Osteocyte (in vitro differentiated cells): ENCODE results near the gene MRPL52. TPM values are rescaled to one million over a fixed set of nuclear protein-coding genes. Genes with fewer than 3 reads are reported as not detected.

Source experiments
- DNase-seq: peaks from one replicate; pipeline ENCODE4 v3.0.0; 2021; ENCODE audit warnings: mixed read lengths; ENCODE audit not compliant: unreplicated experiment; ENCODE audit errors: extremely low spot score
- H3K27ac Mint-ChIP-seq: one replicate; pipeline ENCODE4 v1.8.0; 2021; ENCODE audit warnings: mild to moderate bottlenecking, mixed read lengths; ENCODE audit not compliant: unreplicated experiment
- H3K27me3 Mint-ChIP-seq: one replicate; pipeline ENCODE4 v1.8.0; 2021; ENCODE audit warnings: mixed read lengths; ENCODE audit not compliant: unreplicated experiment
- H3K36me3 Mint-ChIP-seq: one replicate; pipeline ENCODE4 v1.8.0; 2021; ENCODE audit warnings: mixed read lengths; ENCODE audit not compliant: unreplicated experiment
- H3K4me1 Mint-ChIP-seq: one replicate; pipeline ENCODE4 v1.8.0; 2021; ENCODE audit warnings: mixed read lengths; ENCODE audit not compliant: unreplicated experiment
- H3K4me3 Mint-ChIP-seq: one replicate; pipeline ENCODE4 v1.8.0; 2021; ENCODE audit warnings: mild to moderate bottlenecking, moderate library complexity, mixed read lengths; ENCODE audit not compliant: unreplicated experiment
- H3K9me3 Mint-ChIP-seq: one replicate; pipeline ENCODE4 v1.8.0; 2021; ENCODE audit warnings: mixed read lengths; ENCODE audit not compliant: unreplicated experiment
- CTCF ChIP-seq: fragments of 200-600 bp; sonication (generic); IDR thresholded peaks from 2 replicates; pipeline ENCODE4 v1.5.0; 2021; ENCODE audit warnings: antibody characterized with exemption, mild to moderate bottlenecking, moderate library complexity
- total RNA-seq: library from RNA; stranded (reverse); gene quantifications from 2 replicates; pipeline ENCODE4 v1.2.1, GENCODE V29; 2021

Gene MRPL52
- total RNA-seq, 1 donor from 2014 or later = 74.7 TPM

- H3K4me1 Mint-ChIP-seq = peaks cover 60% of the 10 kb centered on the region
- no peak for TF ChIP-seq CTCF
- H3K4me3 Mint-ChIP-seq = no peak overlapping the region
- DNase-seq = no peak
- no peaks in the 10 kb centered on the region for H3K9me3 Mint-ChIP-seq
- H3K27me3 Mint-ChIP-seq = no peaks in the 10 kb centered on the region
- H3K27ac Mint-ChIP-seq = no peak overlapping the region
- peaks cover 53% of the 10 kb centered on the region for H3K36me3 Mint-ChIP-seq
Observed at GRCh38 chr14:22843123-22843925, 13.6 kb downstream of the MRPL52 start.

GRCh38 chr14:22844221-22845102 lies 14.8 kb downstream of the MRPL52 start:
- H3K4me1 Mint-ChIP-seq = peaks cover 60% of the 10 kb centered on the region
- no peak for TF ChIP-seq CTCF
- no peak for DNase-seq
- no peak overlapping the region for H3K4me3 Mint-ChIP-seq
- peak overlapping the region; percentile 81 for H3K27ac Mint-ChIP-seq
- no peaks in the 10 kb centered on the region for H3K27me3 Mint-ChIP-seq
- peaks cover 53% of the 10 kb centered on the region for H3K36me3 Mint-ChIP-seq
- no peaks in the 10 kb centered on the region for H3K9me3 Mint-ChIP-seq

GRCh38 chr14:22845103-22845394 lies 15.4 kb downstream of the MRPL52 start:
- no peaks in the 10 kb centered on the region for H3K27me3 Mint-ChIP-seq

GRCh38 chr14:22845821-22846625 lies 16.3 kb downstream of the MRPL52 start:
- H3K36me3 Mint-ChIP-seq = peaks cover 47% of the 10 kb centered on the region
- peak overlapping the region; percentile 14 for H3K4me3 Mint-ChIP-seq

More at GRCh38 chr14:22845103-22845394, 15.4 kb downstream of the MRPL52 start:
- Mint-ChIP-seq H3K4me1 (peaks cover 59% of the 10 kb centered on the region), H3K27ac (peak overlapping the region; percentile 81), H3K4me3 (no peak overlapping the region), H3K9me3 (no peaks in the 10 kb centered on the region), H3K36me3 (peaks cover 53% of the 10 kb centered on the region)
- DNase-seq = no peak
- no peak for TF ChIP-seq CTCF

More at GRCh38 chr14:22845821-22846625, 16.3 kb downstream of the MRPL52 start:
- Mint-ChIP-seq H3K27me3 (no peaks in the 10 kb centered on the region), H3K4me1 (peaks cover 61% of the 10 kb centered on the region), H3K27ac (peak overlapping the region; percentile 81), H3K9me3 (no peaks in the 10 kb centered on the region)
- no peak for DNase-seq
- no peak for TF ChIP-seq CTCF
